T-helper 22 cell (primary cell): ENCODE results near the gene HOXC12.

Experiments
- DNase-seq: peaks from one replicate; pipeline ENCODE4 v3.0.0-alpha.2; 2020; ENCODE audit warnings: low read depth

HOXC12 gene

GRCh38 chr12:53972722-53973235 is 18.1 kb downstream of the HOXC12 start, which contains the start of gene HOXC11:
TSS of gene HOXC11 (plus strand) at chr12:53973126. CDS start at chr12:53973242, 116 bp downstream.
- no peak for DNase-seq

GRCh38 chr12:53973236-53974042 is 18.7 kb downstream of the HOXC12 start:
- DNase-seq = no peak

- no peak for DNase-seq
These were observed 19.7 kb downstream of the HOXC12 start, which contains the start of gene HOTAIR for GRCh38 chr12:53974084-53975063. TSS of gene HOTAIR (minus strand) at chr12:53974954.

- no peak for DNase-seq
These were observed 20.4 kb downstream of the HOXC12 start for GRCh38 chr12:53975064-53975471.

GRCh38 chr12:53975479-53976152 is 20.9 kb downstream of the HOXC12 start:
- DNase-seq = no peak

- DNase-seq = no peak
These were observed 21.6 kb downstream of the HOXC12 start for GRCh38 chr12:53976172-53976822.

GRCh38 chr12:53976823-53977595 is 22.3 kb downstream of the HOXC12 start:
- DNase-seq = no peak

GRCh38 chr12:53977596-53978445 is 23.1 kb downstream of the HOXC12 start:
- no peak for DNase-seq

- DNase-seq = no peak
These were observed 24.0 kb downstream of the HOXC12 start for GRCh38 chr12:53978477-53979356.

- DNase-seq = no peak
These were observed 25.6 kb downstream of the HOXC12 start for GRCh38 chr12:53980104-53980801.

- DNase-seq = no peak
These were observed 26.2 kb downstream of the HOXC12 start for GRCh38 chr12:53980802-53981496.

- no peak for DNase-seq
These were observed 27.2 kb downstream of the HOXC12 start for GRCh38 chr12:53981634-53982565.

GRCh38 chr12:53982648-53983567 is 28.2 kb downstream of the HOXC12 start:
- DNase-seq = no peak

- DNase-seq = no peak
These were observed 28.9 kb downstream of the HOXC12 start for GRCh38 chr12:53983568-53983949.

- DNase-seq = no peak
These were observed 29.4 kb downstream of the HOXC12 start for GRCh38 chr12:53983950-53984572.
